Tibial nerve (tissue), 4 donors: ENCODE measurements around the gene SLC1A7. TPM values are rescaled to one million over a fixed set of nuclear protein-coding genes. Genes with fewer than 3 reads are reported as not detected.

Experiments used
- DNase-seq, 2 donors: peaks; one replicate each; pipeline ENCODE4 v3.0.0-alpha.2; 2019; ENCODE audit warnings: low spot score in 2 of 2
- H3K27ac ChIP-seq, 4 donors: fragments of 200-600 bp; sonication (generic) in 3 of 4; one replicate each; pipeline ENCODE4 v1.5.1; 2017 to 2019; ENCODE audit warnings: mild to moderate bottlenecking in 1 of 4
- H3K27me3 ChIP-seq, 2 donors: fragments of 200-600 bp; sonication (generic) in 1 of 2; one replicate each; pipeline versions ENCODE4 v1.5.1 to v1.6.0; 2017 to 2019
- H3K36me3 ChIP-seq, 3 donors: fragments of 200-600 bp; sonication (generic); one replicate each; pipeline ENCODE4 v1.5.1; 2018 to 2019
- H3K4me1 ChIP-seq, 4 donors: fragments of 200-600 bp; sonication (generic) in 3 of 4; one replicate each; pipeline ENCODE4 v1.5.1; 2017 to 2019
- H3K4me3 ChIP-seq, 4 donors: fragments of 200-600 bp; sonication (generic) in 3 of 4; one replicate each; pipeline ENCODE4 v1.5.1; 2017 to 2019; ENCODE audit warnings: mild to moderate bottlenecking in 1 of 4, moderate library complexity in 1 of 4
- H3K9me3 ChIP-seq, 4 donors: fragments of 200-600 bp; sonication (generic) in 3 of 4; one replicate each; pipeline ENCODE4 v1.5.1; 2017 to 2019
- CTCF ChIP-seq, 5 experiments: fragments of 200-600 bp in 3 of 5; fragments of 450-650 bp in 2 of 5; sonication (generic) in 3 of 5; IDR thresholded peaks; one replicate each; pipeline ENCODE4 v1.5.1; 2016 to 2019; ENCODE audit warnings: antibody characterized with exemption in 5 of 5, mild to moderate bottlenecking in 3 of 5, moderate library complexity in 2 of 5
- EP300 ChIP-seq, 2 donors: sonication (generic); formaldehyde crosslinking; IDR thresholded peaks; one replicate each; pipeline ENCODE4 v1.6.1; 2017; ENCODE audit warnings: antibody characterized with exemption in 2 of 2, mild to moderate bottlenecking in 1 of 2
- POLR2A ChIP-seq, 2 donors: fragments of 450-650 bp; IDR thresholded peaks; one replicate each; pipeline ENCODE4 v1.6.1; 2017; ENCODE audit warnings: antibody characterized with exemption in 2 of 2, mild to moderate bottlenecking in 2 of 2, moderate library complexity in 2 of 2
- WGBS, 2 donors: methylation state at CpG; one replicate each; pipeline ENCODE4 v1.1.5; 2018; 5-methylcytosine and 5-hydroxymethylcytosine counted together
- total RNA-seq, 4 donors: library from RNA; depleted of rRNA; stranded (reverse); fragments of >200 nt; gene quantifications; one replicate each; pipeline ENCODE4 v1.1.0, GENCODE V29; 2016

Gene SLC1A7
- total RNA-seq, 4 donors from 2014 or later = 0.66 to 1.6 TPM; not detected in 2

DNA sequence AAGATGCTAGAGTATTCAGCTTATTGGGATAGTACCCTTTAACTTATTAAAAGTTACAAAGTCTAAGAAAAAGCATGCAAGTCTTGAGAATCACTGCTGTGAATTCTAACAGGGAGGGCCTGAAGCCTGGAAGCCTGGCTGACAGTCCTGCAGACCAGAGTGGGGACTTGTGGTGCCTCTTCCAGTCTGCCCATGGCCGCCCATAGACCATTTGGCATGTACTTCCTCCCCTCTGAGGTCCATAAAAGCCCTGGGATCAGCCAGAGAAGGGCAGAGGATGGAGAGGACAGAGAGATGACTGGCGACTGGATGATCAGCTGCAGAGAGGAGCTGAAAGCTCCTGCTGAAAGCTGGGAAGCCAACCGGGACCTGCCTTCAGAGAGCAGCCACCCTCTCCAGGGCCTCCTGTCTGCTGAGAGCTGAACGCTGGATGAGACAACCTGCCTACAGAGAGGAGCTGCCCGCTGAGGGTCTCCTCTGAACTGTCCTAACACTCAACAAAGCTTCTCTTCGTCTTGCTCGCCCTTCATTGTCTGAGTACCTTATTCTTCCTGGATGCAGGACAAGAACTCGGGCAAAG, 12.5 kb upstream of the SLC1A7 start:
- no peak overlapping the region for H3K4me3 ChIP-seq
- TF ChIP-seq CTCF (IDR thresholded peaks at IDR 0.05) = no peak
- TF ChIP-seq POLR2A (IDR thresholded peaks at IDR 0.05) = no peak
- TF ChIP-seq EP300 (IDR thresholded peaks at IDR 0.05) = no peak
- WGBS, 2 donors = 76 to 78% methylated on average over 8 of the region's 8 CpGs
- H3K36me3 ChIP-seq = no peaks in the 10 kb centered on the region
- H3K27ac ChIP-seq = no peak overlapping the region
- no peaks in the 10 kb centered on the region for H3K4me1 ChIP-seq
- DNase-seq = no peak
- no peaks in the 10 kb centered on the region for H3K27me3 ChIP-seq
- H3K9me3 ChIP-seq = no peaks in the 10 kb centered on the region

DNA sequence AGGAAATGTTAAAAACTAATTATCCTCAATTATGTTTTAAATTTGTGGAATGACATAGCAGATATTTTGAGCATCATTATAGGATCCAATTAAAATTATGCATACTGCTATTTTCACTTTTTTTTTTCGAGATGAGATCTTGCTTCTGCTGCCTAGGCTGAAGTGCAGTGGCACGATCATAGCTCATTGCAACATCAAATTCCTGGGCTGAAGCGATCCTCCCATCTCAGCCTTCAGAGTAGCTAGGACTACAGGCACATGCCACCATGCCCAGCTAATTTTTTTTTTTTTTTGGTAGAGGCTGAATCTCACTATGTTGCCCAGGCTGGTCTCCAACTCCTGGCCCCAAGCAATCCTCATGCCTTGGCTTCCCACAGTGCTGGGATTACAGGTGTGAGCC, 11.3 kb upstream of the SLC1A7 start:
- no peak for DNase-seq
- Histone ChIP-seq H3K4me1 (no peaks in the 10 kb centered on the region), H3K4me3 (no peak overlapping the region), H3K36me3 (no peaks in the 10 kb centered on the region), H3K27me3 (no peaks in the 10 kb centered on the region), H3K27ac (no peak overlapping the region), H3K9me3 (no peaks in the 10 kb centered on the region)
- WGBS, 2 donors = 75 to 80% methylated on average over 3 of the region's 3 CpGs
- TF ChIP-seq EP300 (IDR thresholded peaks at IDR 0.05) (no peak), CTCF (IDR thresholded peaks at IDR 0.05) (no peak), POLR2A (IDR thresholded peaks at IDR 0.05) (no peak)

DNA sequence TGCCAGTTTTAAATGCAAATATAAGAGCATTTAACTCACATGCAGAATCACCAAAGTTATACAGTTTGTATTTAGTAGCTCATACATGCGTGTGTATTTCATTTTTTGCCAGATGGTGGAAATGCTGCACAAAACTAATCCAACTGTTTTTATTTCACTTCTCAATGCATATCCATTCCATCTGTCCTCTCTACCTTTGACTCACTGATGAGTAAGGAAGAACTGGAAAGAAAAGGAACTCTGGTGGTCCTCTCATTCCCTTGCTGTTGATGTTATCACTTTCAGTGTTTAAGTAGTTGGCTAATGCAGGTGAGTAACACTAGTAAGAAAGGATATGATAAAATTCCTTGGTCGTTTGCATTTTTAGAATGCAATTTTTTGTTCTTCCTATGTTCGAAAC, 5.7 kb upstream of the SLC1A7 start:
- H3K36me3 ChIP-seq = no peaks in the 10 kb centered on the region
- no peak for TF ChIP-seq CTCF (IDR thresholded peaks at IDR 0.05)
- TF ChIP-seq POLR2A (IDR thresholded peaks at IDR 0.05) = no peak
- no peak for TF ChIP-seq EP300 (IDR thresholded peaks at IDR 0.05)
- no peak overlapping the region for H3K27ac ChIP-seq
- no peak overlapping the region for H3K4me3 ChIP-seq
- WGBS, 2 donors = 86 to 87% methylated on average over 3 of the region's 3 CpGs
- no peak for DNase-seq
- peaks cover 0 to 9% (median 0%) of the 10 kb centered on the region in 4 donors for H3K4me1 ChIP-seq
- H3K9me3 ChIP-seq = no peaks in the 10 kb centered on the region
- no peaks in the 10 kb centered on the region for H3K27me3 ChIP-seq

DNA sequence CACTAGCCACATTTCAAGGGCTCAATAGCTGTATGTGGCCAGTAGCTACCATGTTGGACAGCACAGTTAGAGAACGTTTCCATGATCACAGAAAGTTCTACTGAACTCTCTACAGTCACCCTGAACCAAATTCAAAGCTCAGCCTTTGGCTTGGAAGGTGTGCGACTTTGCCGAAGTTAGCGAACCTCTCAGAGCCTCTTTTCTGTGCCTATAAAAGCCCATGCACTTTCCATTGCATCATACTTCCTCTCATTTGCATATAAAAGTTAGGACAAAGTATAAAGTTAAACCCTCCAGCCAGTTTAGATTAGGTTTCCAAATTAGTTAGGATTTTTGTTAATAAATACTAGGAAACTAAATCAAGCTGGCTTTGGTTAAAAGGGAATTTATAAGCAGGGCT, 4.7 kb upstream of the SLC1A7 start:
- DNase-seq = no peak
- WGBS, 2 donors = 86 to 89% methylated on average over 4 of the region's 4 CpGs
- Histone ChIP-seq H3K36me3 (no peaks in the 10 kb centered on the region), H3K4me3 (no peak overlapping the region), H3K9me3 (no peaks in the 10 kb centered on the region), H3K27ac (no peak overlapping the region), H3K27me3 (no peaks in the 10 kb centered on the region), H3K4me1 (peaks cover 0 to 9% (median 0%) of the 10 kb centered on the region in 4 donors)
- no peak for TF ChIP-seq POLR2A (IDR thresholded peaks at IDR 0.05)
- no peak for TF ChIP-seq EP300 (IDR thresholded peaks at IDR 0.05)
- no peak for TF ChIP-seq CTCF (IDR thresholded peaks at IDR 0.05)

DNA sequence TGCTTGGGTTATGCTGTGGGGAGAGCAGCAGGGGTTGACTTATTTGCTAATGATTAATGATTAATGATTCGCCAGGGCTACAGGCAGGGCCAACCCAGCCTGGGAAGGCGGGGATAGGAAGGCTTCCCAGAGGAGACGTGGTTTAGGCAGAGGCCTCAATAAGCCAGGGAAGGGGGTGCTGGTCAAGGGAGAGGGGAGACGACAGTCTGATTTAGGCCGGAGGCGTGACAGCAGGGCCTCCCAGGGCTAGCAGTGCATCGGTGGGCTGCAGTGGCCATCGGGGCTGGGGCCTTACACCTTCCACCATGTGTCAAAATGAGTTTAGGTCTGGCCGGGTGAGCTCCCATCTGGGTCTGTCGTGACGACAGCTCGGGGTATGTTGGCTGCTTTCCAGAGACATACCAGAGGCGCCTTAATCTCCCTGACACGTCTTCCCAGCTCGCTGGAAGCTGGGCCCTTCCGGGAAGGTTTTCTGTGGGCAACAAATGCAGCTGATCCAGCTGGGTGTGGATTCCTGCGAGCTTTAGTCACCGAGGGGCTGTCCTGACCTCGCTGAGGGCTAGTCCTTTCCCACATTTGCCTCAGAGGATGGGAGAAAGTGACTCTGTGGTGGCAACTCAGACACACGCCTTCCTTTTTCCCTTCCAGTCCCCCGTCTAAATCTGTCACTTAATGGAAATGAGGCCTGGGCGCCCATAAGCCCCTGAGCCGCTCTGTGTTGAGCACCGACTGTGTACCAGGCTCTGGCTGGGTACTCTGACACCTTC, 3.7 kb upstream of the SLC1A7 start:
- Histone ChIP-seq H3K4me1 (peaks cover 0 to 11% (median 0%) of the 10 kb centered on the region in 4 donors), H3K4me3 (no peak overlapping the region), H3K27me3 (no peaks in the 10 kb centered on the region), H3K9me3 (no peaks in the 10 kb centered on the region), H3K36me3 (no peaks in the 10 kb centered on the region), H3K27ac (peak overlapping the region; percentile 13 to 77 (median 68))
- no peak for DNase-seq
- 48% methylated on average over 24 of the region's 24 CpGs for WGBS, 2 donors
- TF ChIP-seq POLR2A (IDR thresholded peaks at IDR 0.05) (no peak), EP300 (IDR thresholded peaks at IDR 0.05) (no peak), CTCF (IDR thresholded peaks at IDR 0.05) (no peak)
